Iris pigment epithelial cell (primary cell): Measurements from ENCODE around the gene USB1.

Source experiments
- DNase-seq: peaks from one replicate; pipeline ENCODE4 v3.0.0-alpha.2; 2011; ENCODE audit warnings: low read depth

The USB1 gene

GRCh38 chr16:58019866-58020538 is 18.8 kb downstream of the USB1 start:
- DNase-seq, result no peak

DNA sequence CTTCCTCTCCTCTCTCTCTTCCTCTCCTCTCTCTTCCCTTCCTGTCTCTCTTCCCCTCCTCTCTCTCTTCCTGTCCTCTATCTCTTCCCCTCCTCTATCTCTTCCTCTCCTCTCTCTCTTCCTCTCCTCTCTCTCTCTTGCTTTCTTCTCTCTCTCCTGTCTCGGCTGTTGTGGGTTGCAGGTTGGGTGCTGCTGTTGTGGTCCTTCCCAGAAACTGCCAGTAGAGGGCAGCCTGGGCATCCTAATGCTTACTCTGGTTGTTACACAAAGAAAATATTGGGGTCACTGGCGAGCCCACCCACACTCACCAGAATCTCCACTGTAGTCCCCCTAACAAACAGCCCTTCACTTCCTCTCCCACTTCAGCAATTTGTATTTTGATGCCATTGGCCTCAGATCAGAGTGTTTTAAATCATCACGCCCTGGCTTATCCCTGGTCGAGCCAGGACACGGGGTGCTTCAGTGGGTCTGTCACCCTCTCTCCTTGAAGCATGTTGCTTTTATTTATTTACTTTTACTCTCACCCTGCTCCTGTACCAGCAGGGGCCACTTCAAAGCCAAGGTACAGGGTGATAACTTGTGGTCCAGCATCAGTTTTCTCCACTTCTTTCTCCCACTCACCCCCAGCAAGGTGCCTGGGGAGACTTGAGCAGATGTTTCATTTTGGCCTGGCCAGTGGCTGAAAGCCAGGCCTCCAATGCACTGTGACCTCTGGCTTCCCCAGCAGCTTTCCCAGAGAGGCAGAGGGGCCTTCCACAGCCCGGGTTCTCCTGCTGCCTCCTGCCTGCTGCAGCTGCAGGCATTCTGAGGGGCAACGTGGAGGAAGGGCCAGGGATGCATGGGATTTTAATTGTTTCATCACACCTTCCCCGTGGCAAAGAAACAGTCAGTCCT is 19.7 kb downstream of the USB1 start:
- peak; percentile 48 for DNase-seq

- peak; percentile 67 for DNase-seq
Observed at GRCh38 chr16:58021661-58022551, 20.7 kb downstream of the USB1 start.

GRCh38 chr16:58022601-58023371 is 21.6 kb downstream of the USB1 start:
- peak; percentile 65 for DNase-seq

- DNase-seq, result peak; percentile 25
Observed at GRCh38 chr16:58024486-58025350, 23.5 kb downstream of the USB1 start.

DNA sequence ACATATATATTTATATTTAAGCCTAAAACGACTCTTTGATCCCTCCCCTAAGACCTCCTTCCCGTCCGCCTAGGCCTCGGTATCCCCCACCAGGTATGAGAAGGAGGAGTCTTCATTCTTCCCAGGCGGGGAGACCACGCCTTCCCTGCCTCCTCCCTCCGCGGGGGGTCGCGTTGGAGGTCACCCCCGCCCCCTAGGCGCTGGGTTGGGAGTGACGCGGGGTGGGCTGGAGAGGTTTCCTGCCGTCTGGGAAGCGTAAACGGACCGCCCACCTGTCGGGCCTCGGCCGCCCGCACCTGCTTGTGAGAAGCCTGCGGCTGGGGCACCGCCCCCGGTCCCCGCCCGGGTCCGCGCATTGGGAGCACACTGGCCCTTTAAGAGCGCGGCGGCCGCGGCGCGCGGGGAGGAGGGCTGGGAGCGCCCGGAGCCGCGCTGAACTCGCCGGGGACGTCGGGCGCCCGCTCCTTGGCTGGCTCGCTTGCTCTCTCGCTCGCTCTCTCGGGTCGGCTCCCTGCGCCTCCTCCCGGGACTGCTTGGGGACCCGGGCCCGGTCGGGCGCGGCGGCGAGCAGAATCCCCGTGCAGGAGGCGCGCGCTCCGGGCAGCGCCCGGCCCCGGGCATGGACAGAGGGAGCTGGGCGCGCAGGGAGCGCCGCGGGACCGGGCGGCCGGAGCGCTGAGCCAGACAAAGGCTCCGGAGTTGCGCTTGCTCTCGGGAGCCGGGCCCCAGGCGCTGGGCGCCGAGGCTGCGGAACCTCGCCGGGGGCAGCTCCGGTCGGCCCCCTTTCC is 24.3 kb downstream of the USB1 start, which contains the start of gene MMP15:
MMP15 (plus strand) TSS at position 404 of the 788 bp plus-strand sequence. CDS start 597 bp downstream, outside the sequence.
- DNase-seq, result peak; percentile 77

DNA sequence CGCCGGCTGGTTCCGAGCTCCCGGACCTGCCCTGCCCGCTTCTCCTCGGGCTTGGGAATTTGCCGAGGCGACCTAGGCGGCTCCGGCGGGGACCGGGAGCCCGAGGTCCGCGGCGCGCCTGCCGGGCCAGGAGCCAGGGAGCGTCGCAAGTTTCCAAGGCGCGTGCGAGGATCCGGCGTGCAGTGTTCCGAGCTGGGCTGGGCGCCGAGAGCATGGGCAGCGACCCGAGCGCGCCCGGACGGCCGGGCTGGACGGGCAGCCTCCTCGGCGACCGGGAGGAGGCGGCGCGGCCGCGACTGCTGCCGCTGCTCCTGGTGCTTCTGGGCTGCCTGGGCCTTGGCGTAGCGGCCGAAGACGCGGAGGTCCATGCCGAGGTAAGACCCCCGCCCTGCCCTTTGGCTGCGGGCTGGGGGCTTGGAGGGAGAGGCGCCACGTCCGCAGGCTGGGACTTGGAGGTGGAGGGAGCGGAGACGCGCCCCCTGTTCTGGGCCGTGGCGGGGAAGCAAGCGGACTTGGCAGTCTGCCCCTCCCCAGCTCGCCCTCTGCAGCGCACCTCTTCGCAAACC is 25.0 kb downstream of the USB1 start:
- DNase-seq, result peak; percentile 52

DNA sequence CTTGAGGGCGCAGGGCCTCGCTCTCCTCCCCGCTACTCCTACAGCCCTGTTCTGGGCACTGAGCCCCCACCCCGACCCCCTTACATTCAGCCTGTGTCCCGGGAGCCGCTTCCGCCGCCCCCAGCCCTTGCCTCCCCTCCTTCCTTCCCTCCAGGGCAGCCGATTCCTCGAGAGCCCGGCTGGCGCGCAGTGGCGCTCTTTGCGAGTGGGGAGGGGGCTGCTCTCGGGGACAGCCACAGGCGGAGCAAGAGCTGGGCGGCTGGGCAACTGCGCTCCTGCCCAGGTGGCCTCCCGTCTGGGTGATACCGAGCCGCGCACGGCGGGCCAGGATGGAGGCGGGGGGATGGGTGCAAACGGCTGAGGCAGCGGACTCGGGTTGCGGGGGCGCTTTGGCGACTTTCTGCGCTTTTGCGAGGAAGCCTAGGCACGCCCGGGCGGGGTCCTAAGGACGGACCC is 25.5 kb downstream of the USB1 start:
- DNase-seq, result peak; percentile 3

DNA sequence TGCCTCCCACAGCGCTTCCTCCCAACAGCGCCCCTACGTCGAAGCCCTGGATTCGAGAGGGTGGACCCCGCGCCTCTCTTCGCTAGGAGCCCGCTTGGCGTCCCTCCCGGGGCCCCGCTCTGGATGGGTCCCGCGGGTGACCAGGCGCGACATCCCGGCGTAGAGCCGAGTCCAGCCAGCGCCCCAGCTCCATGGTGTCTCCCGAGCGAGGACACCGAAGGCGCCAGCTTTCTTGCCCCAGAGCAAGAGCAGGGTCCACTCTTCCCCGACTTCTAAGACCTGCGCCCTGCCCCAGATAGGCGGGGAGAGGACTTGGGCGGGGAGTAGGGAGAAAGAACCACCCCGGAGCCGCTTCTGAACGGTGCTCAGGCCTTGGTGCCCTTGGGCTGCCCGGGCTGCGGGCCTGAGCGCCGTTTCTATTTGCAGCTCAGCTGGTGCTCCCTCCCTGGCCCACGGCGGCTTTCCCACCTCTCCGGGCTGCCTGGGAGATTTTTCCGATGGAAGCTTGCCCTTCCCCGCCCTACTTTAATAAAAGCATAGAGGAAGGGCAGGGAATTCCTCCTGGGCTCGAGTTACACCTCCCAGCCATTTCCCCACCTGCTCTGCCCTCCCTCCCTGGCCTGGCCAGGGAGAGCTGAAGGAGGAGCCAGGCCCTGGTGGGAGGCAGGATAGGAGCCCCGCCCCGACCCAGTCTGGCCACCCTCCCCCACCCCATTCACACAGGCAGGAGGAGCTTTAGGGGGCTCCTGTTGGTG is 26.1 kb downstream of the USB1 start:
- DNase-seq, result peak; percentile 54

- no peak for DNase-seq
Observed at GRCh38 chr16:58027916-58028455, 26.8 kb downstream of the USB1 start.

- DNase-seq, result no peak
Observed at GRCh38 chr16:58028541-58029070, 27.4 kb downstream of the USB1 start.

- no peak for DNase-seq
Observed at GRCh38 chr16:58029410-58029809, 28.2 kb downstream of the USB1 start.

- no peak for DNase-seq
Observed at GRCh38 chr16:58030136-58030840, 29.1 kb downstream of the USB1 start.

GRCh38 chr16:58031016-58031800 is 30.0 kb downstream of the USB1 start:
- no peak for DNase-seq

DNA sequence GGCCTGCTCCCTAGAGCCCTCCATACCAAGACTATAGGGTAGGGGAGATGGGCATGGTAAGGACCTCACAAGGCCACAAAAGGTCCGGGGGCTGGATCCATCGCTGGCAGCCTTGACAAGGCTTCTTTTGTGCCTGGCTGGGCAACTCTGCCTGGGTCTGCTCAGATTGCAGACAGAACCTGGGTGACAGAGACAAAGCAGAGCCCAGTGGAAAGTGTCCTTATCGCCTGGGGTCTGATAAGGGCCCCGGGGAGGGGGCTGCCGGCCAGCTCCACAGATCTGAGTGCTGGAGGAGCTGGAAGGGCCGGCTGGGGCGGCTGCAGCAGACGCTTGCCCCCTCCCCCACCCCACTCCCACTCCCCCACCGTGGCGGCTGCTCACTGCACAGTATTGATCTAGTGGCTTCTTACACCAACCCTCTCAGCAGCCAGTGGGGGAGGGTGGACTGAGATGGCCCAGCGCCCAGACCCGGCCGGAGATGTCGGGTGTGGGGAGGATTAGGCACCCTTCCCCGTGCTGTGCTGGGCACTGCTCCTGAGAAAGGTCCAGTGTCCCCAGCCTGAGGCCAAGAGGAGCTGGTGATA is 31.6 kb downstream of the USB1 start:
- DNase-seq, result peak; percentile 9

- DNase-seq, result no peak
Observed at GRCh38 chr16:58034128-58034685, 33.0 kb downstream of the USB1 start.
